HG03060 (cell line): Measurements from ENCODE around the gene PLN.

Experiments
- ATAC-seq: cut with Tn5 transposase; IDR thresholded peaks from one replicate; pipeline ENCODE4 v1.9.1; 2021; ENCODE audit warnings: low read depth, moderate number of reproducible peaks; ENCODE audit not compliant: unreplicated experiment

Gene PLN

GRCh38 chr6:118574051-118574865, 26.2 kb downstream of the PLN start:
- no peak for ATAC-seq

DNA sequence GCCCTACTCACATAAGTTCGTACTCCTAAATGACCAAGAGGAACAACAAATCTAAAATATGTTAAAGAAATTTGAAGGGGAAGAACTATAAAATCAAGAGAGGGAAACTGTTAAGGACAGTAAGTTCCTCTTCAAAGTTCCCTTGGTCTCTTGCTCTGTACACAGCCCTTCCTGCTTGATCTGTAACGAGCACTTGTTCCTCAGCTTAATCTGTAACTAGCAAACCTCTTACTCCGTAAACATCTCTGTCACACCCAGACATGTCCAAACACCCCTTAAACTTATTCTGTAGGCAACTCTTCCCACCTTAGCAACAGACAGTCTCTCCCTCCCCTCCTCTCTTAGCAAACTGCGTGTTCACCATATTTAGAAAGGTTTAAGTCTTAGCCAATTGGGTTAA, 29.9 kb downstream of the PLN start:
- no peak for ATAC-seq

GRCh38 chr6:118578617-118579016, 30.5 kb downstream of the PLN start:
- ATAC-seq, result no peak

DNA sequence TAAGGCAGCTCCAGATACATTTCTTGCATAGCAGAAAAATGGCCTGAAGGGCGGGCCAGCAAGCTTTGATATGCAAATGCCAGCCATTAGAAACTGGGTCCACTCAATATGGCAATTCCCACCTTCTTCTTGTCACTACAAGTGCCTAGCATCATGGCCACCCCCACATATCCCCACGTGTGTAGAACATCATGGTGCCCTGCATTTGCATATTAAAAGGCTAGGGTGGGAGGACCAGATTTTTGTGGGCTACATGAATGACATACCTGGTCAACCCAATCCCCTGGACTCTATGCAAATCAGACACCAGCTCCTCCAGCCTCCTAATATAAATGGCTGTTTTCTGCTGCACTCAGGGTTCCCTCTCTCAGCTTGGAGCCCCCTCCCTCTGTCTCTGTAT, 31.7 kb downstream of the PLN start:
- no peak for ATAC-seq

GRCh38 chr6:118580585-118581419, 32.7 kb downstream of the PLN start:
- ATAC-seq, result no peak

DNA sequence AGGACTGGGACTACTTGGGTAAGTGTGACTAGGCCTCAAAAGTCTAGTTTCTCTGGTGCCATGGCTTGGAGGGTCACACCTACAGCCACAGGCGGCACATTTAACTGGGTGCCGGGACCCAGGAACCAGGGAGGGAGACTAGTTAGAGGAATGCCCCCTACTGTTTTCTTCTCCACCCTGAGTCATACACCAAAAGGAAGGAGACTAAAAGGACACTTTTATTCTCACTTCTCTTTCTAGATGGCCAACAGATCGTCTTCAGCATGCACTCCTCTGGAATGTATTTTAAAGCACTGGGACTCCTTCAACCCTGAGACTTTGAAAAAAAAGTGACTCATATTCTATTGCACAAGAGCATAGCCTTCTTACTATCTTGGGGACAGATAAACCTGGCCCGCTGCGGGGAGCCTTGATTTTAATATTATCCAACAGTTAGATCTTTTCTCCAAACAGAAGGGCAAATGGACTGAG, 33.4 kb downstream of the PLN start:
- ATAC-seq, result no peak

DNA sequence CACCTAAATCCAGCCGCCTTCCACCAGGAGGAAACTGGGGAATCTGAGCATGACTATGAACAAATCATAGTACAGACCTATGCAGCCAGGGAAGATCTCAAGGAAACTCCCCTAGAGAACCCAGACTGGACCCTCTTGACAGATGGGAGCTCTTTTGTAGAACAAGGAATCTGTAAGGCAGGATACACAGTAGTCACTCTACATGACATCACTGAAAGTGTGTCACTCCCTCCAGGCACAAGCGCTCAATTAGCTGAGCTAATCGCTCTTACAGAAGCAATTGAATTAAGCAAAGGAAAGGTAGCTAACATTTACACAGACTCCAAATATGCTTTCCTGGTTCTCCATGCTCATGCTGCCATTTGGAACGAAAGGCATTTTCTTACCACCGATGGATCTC, 36.8 kb downstream of the PLN start:
- ATAC-seq, result no peak

GRCh38 chr6:118586746-118587485, 38.8 kb downstream of the PLN start:
- no peak for ATAC-seq

GRCh38 chr6:118588626-118589025, 40.5 kb downstream of the PLN start:
- no peak for ATAC-seq

- ATAC-seq, result no peak
These were observed 41.1 kb downstream of the PLN start for GRCh38 chr6:118589186-118589585.

- ATAC-seq, result no peak
These were observed 41.7 kb downstream of the PLN start for GRCh38 chr6:118589649-118590365.

- no peak for ATAC-seq
These were observed 43.8 kb downstream of the PLN start for GRCh38 chr6:118591897-118592296.

DNA sequence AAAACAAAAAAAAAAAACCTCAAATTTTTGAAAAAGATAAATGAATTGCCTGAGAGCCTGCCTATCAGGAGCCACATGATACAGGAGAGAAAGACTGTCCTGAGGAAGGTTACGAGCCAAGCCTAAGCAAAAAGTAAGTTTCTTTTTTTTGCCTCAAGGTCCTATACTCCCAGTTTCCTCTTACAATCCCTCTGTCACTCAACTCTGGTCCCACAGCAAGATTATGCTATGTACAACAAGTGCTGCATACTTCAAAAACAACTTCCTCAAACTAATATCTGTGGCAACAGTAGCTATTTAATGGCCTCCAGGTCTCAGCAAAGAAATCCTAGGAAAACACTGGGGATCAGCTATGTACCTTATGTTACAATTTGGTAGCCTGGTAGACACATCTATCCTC, 46.8 kb downstream of the PLN start:
- no peak for ATAC-seq

GRCh38 chr6:118596774-118597320, 48.8 kb downstream of the PLN start:
- ATAC-seq, result no peak

DNA sequence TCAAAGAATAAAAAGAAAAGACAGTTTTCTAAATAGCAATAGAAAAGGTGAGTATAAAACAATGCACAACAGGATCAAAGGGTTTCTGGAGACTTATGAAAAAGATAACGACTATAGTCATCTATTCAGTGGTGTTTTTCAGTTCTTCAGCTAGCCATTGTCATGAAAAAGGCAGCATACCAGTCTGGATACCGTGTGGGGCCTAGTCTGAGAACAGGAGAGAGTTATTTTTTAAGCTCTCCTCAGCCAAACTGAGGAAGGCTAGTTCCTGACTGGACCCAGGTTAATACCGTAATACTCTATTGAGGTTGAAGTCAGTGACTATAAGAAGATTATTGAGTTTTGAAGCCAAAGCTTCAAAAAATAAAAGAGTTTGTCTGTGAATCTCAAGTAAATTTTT, 49.5 kb downstream of the PLN start:
- no peak for ATAC-seq

GRCh38 chr6:118598324-118598723, 50.2 kb downstream of the PLN start:
- no peak for ATAC-seq

DNA sequence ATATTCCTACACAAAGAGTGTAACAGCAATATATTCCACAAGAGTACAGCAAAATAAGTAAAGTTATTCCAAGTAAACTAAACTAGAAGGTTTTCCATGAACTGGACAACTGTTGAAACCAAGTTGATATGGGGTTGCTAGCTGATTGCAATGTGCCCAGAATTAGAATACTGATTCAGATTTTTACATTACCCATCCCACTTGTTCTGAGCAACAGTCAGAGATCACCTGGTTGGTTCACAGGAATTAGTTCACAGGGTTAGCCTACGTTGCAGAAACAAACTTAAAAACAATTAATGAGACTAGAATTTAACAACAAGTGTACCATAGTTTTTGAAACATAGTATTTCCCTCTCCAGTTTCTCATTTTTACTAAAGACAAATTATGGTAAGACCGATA, 54.2 kb downstream of the PLN start:
- no peak for ATAC-seq

- no peak for ATAC-seq
These were observed 55.3 kb downstream of the PLN start for GRCh38 chr6:118603372-118603771.

- no peak for ATAC-seq
These were observed 58.2 kb downstream of the PLN start for GRCh38 chr6:118606268-118606667.

GRCh38 chr6:118606858-118607257, 58.8 kb downstream of the PLN start:
- no peak for ATAC-seq
